Neural cell (in vitro differentiated cells): ENCODE measurements around the gene ST3GAL2. TPM values are rescaled to one million over a fixed set of nuclear protein-coding genes. Genes with fewer than 3 reads are reported as not detected.
A peak's percentile ranks its signal among the peaks of the same experiment; 100 is the strongest.
"Not testable (repeated sequence)": the region's sequence is repeated elsewhere in the genome, so short reads cannot be mapped to it uniquely, and the experiment has no call there.

Experiments used
- H2AFZ ChIP-seq: fragments of 200-600, 300-800 bp; sonication (generic), shearing (Covaris generic); 2 replicates; pipeline ENCODE4 v1.6.0; 2014; ENCODE audit warnings: low read depth, mild to moderate bottlenecking, antibody characterized with exemption, low read length, moderate library complexity
- H3F3A ChIP-seq: fragments of 200-600 bp; shearing (Covaris generic); 2 replicates; pipeline ENCODE4 v1.6.1; 2016; ENCODE audit warnings: mild to moderate bottlenecking, moderate library complexity, mixed read lengths, antibody characterized with exemption, low read length; ENCODE audit not compliant: insufficient read depth, poor library complexity, severe bottlenecking
- H3K27ac ChIP-seq: fragments of 200-600, 300-800 bp; sonication (generic), shearing (Covaris generic); 2 replicates; pipeline ENCODE4 v1.5.1; 2014; ENCODE audit warnings: mild to moderate bottlenecking, low read length, moderate library complexity
- H3K27me3 ChIP-seq: fragments of 300-800, 200-600 bp; sonication (generic), shearing (Covaris generic); 2 replicates; pipeline ENCODE4 v1.6.0; 2014; ENCODE audit warnings: mild to moderate bottlenecking, low read depth, low read length, moderate library complexity; ENCODE audit not compliant: insufficient read depth
- H3K36me3 ChIP-seq: fragments of 300-800, 200-600 bp; sonication (generic), shearing (Covaris generic); 2 replicates; pipeline ENCODE4 v1.5.1; 2014; ENCODE audit warnings: mild to moderate bottlenecking, antibody characterized with exemption, low read length, moderate library complexity; ENCODE audit not compliant: insufficient read depth
- H3K4me2 ChIP-seq: fragments of 300-800, 200-600 bp; sonication (generic), shearing (Covaris generic); 2 replicates; pipeline ENCODE4 v1.6.0; 2014; ENCODE audit warnings: mild to moderate bottlenecking, low read length
- H3K4me3 ChIP-seq: fragments of 300-800, 200-600 bp; sonication (generic), shearing (Covaris generic); 2 replicates; pipeline ENCODE4 v1.5.1; 2014; ENCODE audit warnings: mild to moderate bottlenecking, low read length, moderate library complexity
- H3K79me2 ChIP-seq: fragments of 200-600 bp; shearing (Covaris generic); replicated peaks from 2 replicates; pipeline ENCODE4 v1.6.0; 2014; ENCODE audit warnings: mild to moderate bottlenecking, low read length, moderate library complexity; ENCODE audit not compliant: insufficient read depth
- H3K9ac ChIP-seq: fragments of 300-800, 200-600 bp; sonication (generic), shearing (Covaris generic); 2 replicates; pipeline ENCODE4 v1.6.1; 2016; ENCODE audit warnings: mild to moderate bottlenecking, low read length, mixed read lengths
- H3K9me2 ChIP-seq: fragments of 200-600 bp; shearing (Covaris generic); 2 replicates; pipeline ENCODE4 v1.6.1; 2016; ENCODE audit warnings: mild to moderate bottlenecking, low read length, mixed read lengths; ENCODE audit not compliant: insufficient read depth
- H3K9me3 ChIP-seq: fragments of 200-600, 300-800 bp; sonication (generic), shearing (Covaris generic); 2 replicates; pipeline ENCODE4 v1.6.1; 2016; ENCODE audit warnings: mild to moderate bottlenecking, mixed run types, low read length, moderate library complexity, mixed read lengths
- H4K20me1 ChIP-seq: fragments of 200-600 bp; shearing (Covaris generic); 2 replicates; pipeline ENCODE4 v1.6.1; 2016; ENCODE audit warnings: mild to moderate bottlenecking, mixed run types; ENCODE audit not compliant: insufficient read depth
- EP300 ChIP-seq: fragments of 450-650 bp; conservative IDR thresholded peaks from 2 replicates; pipeline ENCODE4 v1.6.1; 2014; ENCODE audit warnings: antibody characterized with exemption, mild to moderate bottlenecking, moderate library complexity; ENCODE audit not compliant: poor library complexity, severe bottlenecking
- EZH2 ChIP-seq: fragments of 200-600, 300-800 bp; shearing (Covaris generic), sonication (generic); IDR thresholded peaks from 2 replicates; pipeline ENCODE4 v1.6.1; 2014; ENCODE audit warnings: antibody characterized with exemption, low read length, borderline replicate concordance, mild to moderate bottlenecking; ENCODE audit not compliant: insufficient read depth, poor library complexity, severe bottlenecking
- MXI1 ChIP-seq: fragments of 450-650 bp; conservative IDR thresholded peaks from 2 replicates; pipeline ENCODE4 v1.6.1; 2014; ENCODE audit warnings: antibody characterized with exemption, mild to moderate bottlenecking; ENCODE audit not compliant: poor library complexity, severe bottlenecking
- POLR2AphosphoS5 ChIP-seq: IDR thresholded peaks from 2 replicates; pipeline ENCODE4 v1.6.1; 2012
- RAD21 ChIP-seq: fragments of 450-650 bp; conservative IDR thresholded peaks from 2 replicates; pipeline ENCODE4 v1.6.1; 2014; ENCODE audit warnings: antibody characterized with exemption, mild to moderate bottlenecking, moderate library complexity
- SMC3 ChIP-seq: fragments of 450-650 bp; conservative IDR thresholded peaks from 2 replicates; pipeline ENCODE4 v1.6.1; 2014; ENCODE audit warnings: antibody characterized with exemption, mild to moderate bottlenecking, moderate library complexity; ENCODE audit not compliant: poor library complexity
- TAF1 ChIP-seq: IDR thresholded peaks from 2 replicates; pipeline ENCODE4 v1.6.1; 2012; ENCODE audit warnings: low read depth
- polyA plus RNA-seq: library from polyadenylated mRNA; depleted of rRNA; stranded (reverse); fragments of >200 nt; gene quantifications from 2 replicates; pipeline ENCODE4 v1.2.3, GENCODE V29; 2014
- TF ChIP-seq, protein P1 (sequence below): fragments of 450-650 bp; IDR thresholded peaks from 2 replicates; pipeline ENCODE4 v1.5.1; 2014; ENCODE audit warnings: antibody characterized with exemption, mild to moderate bottlenecking, moderate library complexity; ENCODE audit not compliant: poor library complexity, severe bottlenecking
- TF ChIP-seq, protein P2 (sequence below): IDR thresholded peaks from 2 replicates; pipeline ENCODE4 v1.6.1; 2012; ENCODE audit warnings: borderline replicate concordance

The ST3GAL2 gene
- polyA plus RNA-seq, 1 donor from 2014 or later, result 19.4 TPM

- H3K9ac ChIP-seq, H3F3A ChIP-seq, H4K20me1 ChIP-seq, H2AFZ ChIP-seq, H3K27me3 ChIP-seq, H3K36me3 ChIP-seq, H3K4me3 ChIP-seq, H3K79me2 ChIP-seq, H3K9me2 ChIP-seq, H3K9me3 ChIP-seq, H3K27ac ChIP-seq, H3K4me2 ChIP-seq: not testable (repeated sequence)
- peak; percentile 60 for TF ChIP-seq RAD21
- TF ChIP-seq, protein P1, sequence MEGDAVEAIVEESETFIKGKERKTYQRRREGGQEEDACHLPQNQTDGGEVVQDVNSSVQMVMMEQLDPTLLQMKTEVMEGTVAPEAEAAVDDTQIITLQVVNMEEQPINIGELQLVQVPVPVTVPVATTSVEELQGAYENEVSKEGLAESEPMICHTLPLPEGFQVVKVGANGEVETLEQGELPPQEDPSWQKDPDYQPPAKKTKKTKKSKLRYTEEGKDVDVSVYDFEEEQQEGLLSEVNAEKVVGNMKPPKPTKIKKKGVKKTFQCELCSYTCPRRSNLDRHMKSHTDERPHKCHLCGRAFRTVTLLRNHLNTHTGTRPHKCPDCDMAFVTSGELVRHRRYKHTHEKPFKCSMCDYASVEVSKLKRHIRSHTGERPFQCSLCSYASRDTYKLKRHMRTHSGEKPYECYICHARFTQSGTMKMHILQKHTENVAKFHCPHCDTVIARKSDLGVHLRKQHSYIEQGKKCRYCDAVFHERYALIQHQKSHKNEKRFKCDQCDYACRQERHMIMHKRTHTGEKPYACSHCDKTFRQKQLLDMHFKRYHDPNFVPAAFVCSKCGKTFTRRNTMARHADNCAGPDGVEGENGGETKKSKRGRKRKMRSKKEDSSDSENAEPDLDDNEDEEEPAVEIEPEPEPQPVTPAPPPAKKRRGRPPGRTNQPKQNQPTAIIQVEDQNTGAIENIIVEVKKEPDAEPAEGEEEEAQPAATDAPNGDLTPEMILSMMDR, result peak; percentile 68
- peak; percentile 77 for TF ChIP-seq SMC3
These were observed 68.8 kb downstream of the ST3GAL2 start for GRCh38 chr16:70370145-70370544.

DNA sequence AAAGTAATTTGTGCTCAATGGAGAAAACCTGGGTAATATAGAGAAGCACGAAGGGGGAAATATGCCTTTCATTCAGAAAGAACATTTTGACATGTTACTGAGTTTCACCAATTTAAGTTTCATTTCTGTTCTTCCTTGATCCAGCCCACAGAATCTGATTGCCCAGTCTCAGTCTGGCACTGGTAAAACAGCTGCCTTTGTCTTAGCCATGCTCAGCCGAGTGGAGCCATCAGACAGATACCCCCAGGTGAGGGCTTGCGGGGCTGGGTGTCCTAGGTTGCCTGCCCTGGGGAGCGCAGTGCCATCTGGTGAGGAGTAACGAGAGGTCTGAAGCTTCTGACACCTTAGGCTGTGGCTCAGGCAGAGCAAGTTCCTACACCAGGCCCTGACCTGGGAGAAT lies 74.5 kb downstream of the ST3GAL2 start:
- Histone ChIP-seq H2AFZ (no peak overlapping the region), H3K4me2 (no peak overlapping the region), H3K36me3 (no peaks in the 10 kb centered on the region), H3K79me2 (no peaks in the 10 kb centered on the region), H3K9me3 (no peaks in the 10 kb centered on the region), H3F3A (no peaks in the 10 kb centered on the region), H4K20me1 (no peaks in the 10 kb centered on the region), H3K4me3 (no peak overlapping the region), H3K9ac (no peak overlapping the region), H3K27me3 (no peaks in the 10 kb centered on the region), H3K27ac (no peak overlapping the region), H3K9me2 (no peaks in the 10 kb centered on the region)
- TF ChIP-seq RAD21 (no peak), POLR2AphosphoS5 (no peak), SMC3 (no peak), EZH2 (no peak), MXI1 (no peak)
- TF ChIP-seq, protein P2, sequence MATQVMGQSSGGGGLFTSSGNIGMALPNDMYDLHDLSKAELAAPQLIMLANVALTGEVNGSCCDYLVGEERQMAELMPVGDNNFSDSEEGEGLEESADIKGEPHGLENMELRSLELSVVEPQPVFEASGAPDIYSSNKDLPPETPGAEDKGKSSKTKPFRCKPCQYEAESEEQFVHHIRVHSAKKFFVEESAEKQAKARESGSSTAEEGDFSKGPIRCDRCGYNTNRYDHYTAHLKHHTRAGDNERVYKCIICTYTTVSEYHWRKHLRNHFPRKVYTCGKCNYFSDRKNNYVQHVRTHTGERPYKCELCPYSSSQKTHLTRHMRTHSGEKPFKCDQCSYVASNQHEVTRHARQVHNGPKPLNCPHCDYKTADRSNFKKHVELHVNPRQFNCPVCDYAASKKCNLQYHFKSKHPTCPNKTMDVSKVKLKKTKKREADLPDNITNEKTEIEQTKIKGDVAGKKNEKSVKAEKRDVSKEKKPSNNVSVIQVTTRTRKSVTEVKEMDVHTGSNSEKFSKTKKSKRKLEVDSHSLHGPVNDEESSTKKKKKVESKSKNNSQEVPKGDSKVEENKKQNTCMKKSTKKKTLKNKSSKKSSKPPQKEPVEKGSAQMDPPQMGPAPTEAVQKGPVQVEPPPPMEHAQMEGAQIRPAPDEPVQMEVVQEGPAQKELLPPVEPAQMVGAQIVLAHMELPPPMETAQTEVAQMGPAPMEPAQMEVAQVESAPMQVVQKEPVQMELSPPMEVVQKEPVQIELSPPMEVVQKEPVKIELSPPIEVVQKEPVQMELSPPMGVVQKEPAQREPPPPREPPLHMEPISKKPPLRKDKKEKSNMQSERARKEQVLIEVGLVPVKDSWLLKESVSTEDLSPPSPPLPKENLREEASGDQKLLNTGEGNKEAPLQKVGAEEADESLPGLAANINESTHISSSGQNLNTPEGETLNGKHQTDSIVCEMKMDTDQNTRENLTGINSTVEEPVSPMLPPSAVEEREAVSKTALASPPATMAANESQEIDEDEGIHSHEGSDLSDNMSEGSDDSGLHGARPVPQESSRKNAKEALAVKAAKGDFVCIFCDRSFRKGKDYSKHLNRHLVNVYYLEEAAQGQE, result no peak

- no peaks in the 10 kb centered on the region for H3K79me2 ChIP-seq
- no peaks in the 10 kb centered on the region for H3F3A ChIP-seq
- no peak overlapping the region for H3K4me3 ChIP-seq
- H3K9ac ChIP-seq, result no peak overlapping the region
- no peaks in the 10 kb centered on the region for H3K9me3 ChIP-seq
- no peaks in the 10 kb centered on the region for H3K27me3 ChIP-seq
- no peaks in the 10 kb centered on the region for H3K9me2 ChIP-seq
- H3K4me2 ChIP-seq, result no peak overlapping the region
- no peak for TF ChIP-seq EP300
- TF ChIP-seq MXI1, result no peak
- TF ChIP-seq, protein P2, result no peak
- no peak for TF ChIP-seq POLR2AphosphoS5
- TF ChIP-seq TAF1, result no peak
- TF ChIP-seq SMC3, result no peak
- no peak overlapping the region for H3K27ac ChIP-seq
- no peaks in the 10 kb centered on the region for H4K20me1 ChIP-seq
- no peaks in the 10 kb centered on the region for H3K36me3 ChIP-seq
- H2AFZ ChIP-seq, result no peak overlapping the region
These were observed 79.3 kb downstream of the ST3GAL2 start for GRCh38 chr16:70359552-70359951.
